Vagina (tissue), 2 donors: ENCODE data around the gene POLR3C.

Source experiments
- POLR2A ChIP-seq, 2 donors: fragments of 450-650 bp; IDR thresholded peaks; one replicate each; pipeline ENCODE4 v1.6.1; 2017; ENCODE audit warnings: antibody characterized with exemption in 2 of 2, mild to moderate bottlenecking in 2 of 2, moderate library complexity in 2 of 2
- POLR2AphosphoS5 ChIP-seq, 2 donors: sonication (generic); formaldehyde crosslinking; IDR thresholded peaks; one replicate each; pipeline ENCODE4 v1.9.0; 2017; ENCODE audit warnings: antibody characterized with exemption in 2 of 2, mild to moderate bottlenecking in 2 of 2, low read depth in 1 of 2; ENCODE audit not compliant: insufficient read depth in 1 of 2

- TF ChIP-seq POLR2A (IDR thresholded peaks at IDR 0.05) (no peak), POLR2AphosphoS5 (IDR thresholded peaks at IDR 0.05; ENCODE audit: insufficient read depth in 1 of 2, low read depth in 1 of 2) (no peak)
Measured at GRCh38 chr1:145889722-145890121, 65.7 kb downstream of the POLR3C start.
